ENCODE results near the gene STX12.

Gene STX12
- 92.6 to 263 (median 154) reads per million in 17 experiments for total RNA-seq

DNA sequence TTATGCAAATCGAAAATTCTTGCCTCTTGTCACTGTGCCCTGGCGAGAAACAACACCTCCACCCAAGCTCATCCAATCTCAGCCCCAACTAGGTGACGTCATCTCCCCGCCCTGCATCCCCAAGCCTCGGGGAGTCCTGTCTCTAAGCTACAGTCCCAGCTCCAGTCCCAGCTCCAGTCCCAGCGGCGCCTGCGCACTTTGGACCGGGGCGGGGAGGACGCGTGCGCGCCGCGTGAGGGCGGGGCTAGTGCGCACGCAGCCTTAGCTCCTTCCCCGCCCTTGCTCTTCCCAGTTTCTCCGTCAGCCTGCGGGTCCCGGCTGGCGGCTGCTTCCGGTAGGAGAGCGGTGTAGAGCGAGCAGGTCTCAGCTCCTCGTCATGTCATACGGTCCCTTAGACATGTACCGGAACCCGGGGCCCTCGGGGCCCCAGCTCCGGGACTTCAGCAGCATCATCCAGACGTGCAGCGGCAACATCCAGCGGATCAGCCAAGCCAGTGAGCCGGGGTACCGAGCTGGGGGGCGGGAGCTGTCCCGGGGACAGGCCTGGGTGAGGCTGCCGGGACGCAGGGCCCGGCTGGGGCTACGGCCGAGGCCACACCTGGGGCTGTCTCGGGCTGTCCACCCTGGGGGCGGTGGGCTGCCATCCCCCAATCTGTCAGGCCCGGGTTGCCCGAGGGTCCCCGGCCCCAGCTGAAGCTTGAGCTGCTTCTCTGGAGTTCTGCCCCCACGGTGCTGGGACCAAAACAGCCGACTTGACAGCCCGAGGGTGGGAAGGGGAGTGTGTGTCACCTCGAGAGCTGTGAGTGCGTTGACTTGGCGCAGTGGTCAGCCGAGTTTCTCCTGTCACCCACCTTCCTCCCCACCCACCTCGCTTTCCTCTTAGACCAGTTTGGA is at the start of gene STX12:
TSS of gene STX12 (plus strand) at position 288 of the 894 bp plus-strand sequence. CDS start at position 377, 89 bp downstream.
- DNase-seq, result peak; percentile 99 to 100 (median 99)

- peak in 1 of 4 experiments; percentile 3 for DNase-seq
These were observed 48.1 kb upstream of the STX12 start for GRCh38 chr1:27724961-27725373.

GRCh38 chr1:27725374-27726172 is 47.4 kb upstream of the STX12 start, which contains the start of gene FAM76A:
TSS of gene FAM76A (plus strand) at chr1:27725961. CDS start at chr1:27726081, 120 bp downstream.
- peak; percentile 100 for DNase-seq

- DNase-seq, result peak; percentile 43 to 80 (median 65)
These were observed 46.6 kb upstream of the STX12 start for GRCh38 chr1:27726173-27727044.

- peak; percentile 29 to 77 (median 50) for DNase-seq
These were observed 45.9 kb upstream of the STX12 start for GRCh38 chr1:27727126-27727525.

- no peak for DNase-seq
These were observed 36.8 kb upstream of the STX12 start for GRCh38 chr1:27736252-27736651.

DNA sequence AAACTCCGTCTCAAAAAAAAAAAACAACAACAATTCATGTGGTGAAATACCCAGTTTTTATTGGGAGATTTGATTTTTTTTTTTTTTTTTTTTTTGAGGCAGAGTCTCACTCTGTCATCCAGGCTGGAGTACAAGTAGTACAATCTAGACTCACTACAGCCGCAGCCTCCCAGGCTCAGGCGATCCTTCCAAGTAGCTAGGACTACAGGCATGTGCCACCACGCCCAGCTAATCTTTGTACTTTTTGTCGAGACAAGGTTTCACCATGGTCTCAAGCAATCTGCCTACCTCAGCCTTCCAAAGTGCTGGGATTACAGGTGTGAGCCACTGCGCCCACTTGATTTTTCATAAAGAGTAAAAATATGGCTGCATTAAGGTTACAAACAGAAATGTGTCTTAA is 31.9 kb upstream of the STX12 start:
- DNase-seq, result no peak

- DNase-seq, result no peak
These were observed 28.5 kb upstream of the STX12 start for GRCh38 chr1:27744556-27744955.

GRCh38 chr1:27745466-27745865 is 27.6 kb upstream of the STX12 start:
- no peak for DNase-seq

DNA sequence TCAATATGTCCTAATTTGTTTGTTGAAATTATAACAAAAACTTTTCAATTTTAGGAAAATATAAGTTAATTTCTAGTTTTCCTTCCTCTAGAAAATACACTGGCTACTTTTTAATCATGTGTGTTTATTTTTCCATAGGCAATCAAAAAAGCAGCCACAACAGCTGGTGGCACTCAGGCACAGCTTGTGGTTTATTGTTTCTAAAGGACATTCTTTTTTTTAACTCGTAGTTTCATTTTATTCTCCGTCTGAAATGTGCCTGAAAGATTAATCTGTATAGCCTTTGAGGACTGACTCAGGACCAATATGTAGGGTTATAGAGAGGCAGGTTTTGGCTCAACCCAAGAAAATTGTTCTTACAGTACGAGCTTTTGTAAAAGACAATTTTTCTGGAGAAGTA is 20.7 kb upstream of the STX12 start:
- no peak for DNase-seq

DNA sequence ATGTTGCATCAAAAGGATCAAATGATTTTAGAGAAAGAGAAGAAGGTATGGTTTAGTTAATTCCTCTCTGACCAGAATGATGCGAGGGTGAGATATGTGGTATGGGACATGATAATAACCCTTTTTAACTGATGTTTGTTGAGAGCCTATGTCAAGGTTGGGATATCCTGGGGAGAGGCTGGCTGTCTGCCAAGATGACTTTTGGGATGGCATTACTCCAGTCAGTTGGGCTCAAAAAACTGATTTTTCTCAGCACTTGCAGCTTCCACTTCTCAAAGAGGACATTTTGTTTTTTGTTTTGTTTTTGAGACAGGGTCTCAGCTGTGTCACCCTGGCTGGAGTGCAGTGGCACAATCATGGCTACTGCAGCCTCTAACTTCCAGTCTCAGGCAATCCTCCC is 17.7 kb upstream of the STX12 start:
- no peak for DNase-seq

- DNase-seq, result no peak
These were observed 17.2 kb upstream of the STX12 start for GRCh38 chr1:27755865-27756264.

DNA sequence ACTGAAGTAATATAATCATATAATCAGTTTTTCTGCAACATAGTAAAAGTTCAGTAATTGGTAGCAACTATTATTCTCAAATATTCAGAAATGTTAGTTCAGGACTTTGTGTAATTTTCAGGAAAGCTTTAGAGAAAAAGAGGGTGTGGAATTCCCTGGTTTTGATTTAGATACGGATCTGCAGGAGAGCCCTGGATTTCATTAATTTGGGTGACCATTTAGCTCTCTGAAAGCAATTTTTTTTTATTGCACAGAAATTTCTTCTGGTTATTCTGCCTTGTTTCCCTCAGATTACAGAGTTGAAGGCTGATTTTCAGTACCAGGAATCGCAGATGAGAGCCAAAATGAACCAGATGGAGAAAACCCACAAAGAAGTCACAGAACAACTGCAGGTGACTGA is 13.8 kb upstream of the STX12 start:
- no peak for DNase-seq

- DNase-seq, result no peak
These were observed 12.6 kb upstream of the STX12 start for GRCh38 chr1:27760426-27760825.

GRCh38 chr1:27762033-27762432 is 11.0 kb upstream of the STX12 start:
- DNase-seq, result no peak

DNA sequence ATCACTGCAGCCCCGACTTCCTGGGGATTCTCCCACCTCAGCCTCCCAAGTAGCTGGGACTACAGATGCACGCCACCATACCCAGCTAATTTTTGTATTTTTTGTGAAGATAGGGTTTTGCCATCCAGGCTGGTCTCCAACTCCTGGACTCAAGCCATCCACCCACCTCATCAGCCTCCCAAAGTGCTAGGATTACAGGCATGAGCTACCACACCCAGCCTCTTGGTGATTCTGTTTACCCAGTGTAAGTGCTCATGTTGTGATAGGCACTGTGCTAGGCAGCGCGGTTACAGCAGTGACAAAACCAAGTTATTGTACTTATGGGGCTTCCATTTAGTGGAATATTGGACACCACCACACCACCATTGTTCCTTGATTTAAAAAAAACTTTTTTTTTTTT is 9.7 kb upstream of the STX12 start:
- no peak for DNase-seq

DNA sequence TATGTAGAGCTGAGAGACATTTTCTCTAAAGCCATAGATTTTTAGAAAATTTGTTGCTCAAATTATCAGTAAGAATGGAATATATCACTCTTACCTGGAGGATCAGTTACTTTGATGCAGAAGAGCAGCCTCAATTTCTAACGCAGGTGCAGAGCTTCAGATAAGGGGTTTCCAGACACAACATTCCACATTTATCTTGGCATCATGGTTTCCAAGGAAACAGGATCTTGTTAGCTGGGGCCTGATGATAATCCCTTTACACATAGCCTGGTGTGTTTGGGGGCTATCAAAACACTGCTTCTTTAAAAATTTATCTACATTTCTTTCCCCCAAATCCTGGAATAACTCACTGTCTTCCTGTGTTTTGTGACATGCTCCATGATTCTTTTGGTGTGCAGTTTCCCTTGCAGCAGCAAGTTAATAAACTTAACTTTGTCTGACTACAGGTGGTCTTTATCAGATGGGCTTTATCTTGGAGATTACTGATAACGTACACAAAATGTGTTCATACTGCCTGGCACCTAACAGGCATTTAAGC is 2.7 kb upstream of the STX12 start:
- no peak for DNase-seq

- DNase-seq, result peak; percentile 19 to 36 (median 32)
These were observed 735 bp upstream of the STX12 start for GRCh38 chr1:27772036-27772931.

- peak; percentile 59 to 82 (median 75) for DNase-seq
These were observed 917 bp downstream of the STX12 start for GRCh38 chr1:27773826-27774445.

DNA sequence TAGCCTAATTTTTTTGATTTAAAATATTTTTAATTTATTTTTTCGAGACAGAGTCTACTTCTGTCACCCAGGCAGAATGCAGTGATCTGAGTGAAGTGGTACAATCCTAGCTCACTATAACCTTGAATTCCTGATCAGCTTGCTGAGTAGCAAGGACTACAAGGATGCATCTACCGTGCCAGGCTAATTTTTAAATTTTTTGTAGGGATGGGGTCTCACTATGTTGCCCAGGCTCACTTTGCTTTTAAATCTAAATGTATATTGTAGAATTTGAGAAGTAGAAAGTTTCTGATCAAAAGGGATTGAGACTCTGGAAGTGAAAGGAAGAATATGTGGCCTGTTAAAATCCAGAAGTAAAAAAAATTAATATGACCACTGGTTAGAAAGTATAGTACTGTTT is 1.6 kb downstream of the STX12 start:
- no peak for DNase-seq
